HG03342 (cell line): Measurements from ENCODE around the gene FAM25A.
"Not testable (repeated sequence)": the region's sequence is repeated elsewhere in the genome, so short reads cannot be mapped to it uniquely, and the experiment has no call there.

Experiments
- ATAC-seq: cut with Tn5 transposase; IDR thresholded peaks from one replicate; pipeline ENCODE4 v1.9.1; 2021; ENCODE audit warnings: mild to moderate bottlenecking, moderate library complexity; ENCODE audit not compliant: unreplicated experiment

FAM25A gene

GRCh38 chr10:87020056-87020455, at the start of gene FAM25A:
Gene FAM25A (plus strand): TSS chr10:87020294. CDS start chr10:87020325, 31 bp downstream.
- ATAC-seq, result not testable (repeated sequence)

DNA sequence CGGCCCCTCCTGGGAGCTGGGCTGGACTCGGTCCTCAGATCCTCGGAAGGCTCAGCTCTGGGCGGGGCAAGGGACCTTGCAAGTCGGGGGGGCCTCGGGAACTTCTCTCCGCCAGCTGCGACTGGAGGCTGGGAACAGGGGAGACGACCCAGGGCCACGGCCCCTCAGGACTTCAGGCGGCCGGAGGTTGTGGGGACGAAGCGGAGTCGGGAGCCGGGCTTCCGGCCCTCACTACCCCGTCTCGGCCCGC, 49.2 kb upstream of the FAM25A start:
- no peak for ATAC-seq

DNA sequence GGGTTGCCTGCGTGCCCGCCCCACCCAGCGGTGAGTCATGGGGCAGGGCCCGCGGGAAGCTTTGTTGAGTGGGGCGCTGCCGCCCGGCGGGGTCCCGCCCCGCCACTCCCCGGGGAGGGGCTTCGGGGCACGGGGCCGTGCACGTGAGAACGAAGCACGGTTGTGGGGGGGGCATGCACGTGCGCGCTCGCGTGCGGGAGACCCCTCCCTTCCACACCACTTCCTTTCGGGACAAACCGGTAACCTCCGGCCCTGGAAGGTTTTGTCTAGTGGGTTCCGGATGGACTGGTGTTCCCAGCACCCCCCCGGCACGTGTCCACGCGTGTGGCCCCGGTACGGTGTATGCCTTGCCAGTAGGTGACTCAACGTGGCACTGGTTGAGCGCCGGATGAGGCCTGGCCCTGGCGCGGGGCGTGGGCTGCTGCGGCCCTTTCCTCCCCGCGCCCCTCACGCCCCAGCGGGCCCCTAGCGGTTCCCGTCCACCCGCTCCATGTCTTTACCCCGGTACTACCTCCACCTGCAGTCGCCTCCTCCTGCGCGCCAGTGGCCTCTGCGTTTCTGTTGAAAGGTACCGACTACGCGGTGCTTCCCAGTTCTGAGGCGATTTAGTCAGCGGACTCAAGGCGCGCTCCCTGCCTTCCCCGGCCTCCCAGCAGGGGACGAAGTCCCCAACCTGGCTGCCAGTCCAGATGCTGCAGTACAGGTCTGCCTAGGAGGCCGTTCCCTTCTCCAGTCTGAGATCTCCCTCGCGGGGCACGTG, 48.7 kb upstream of the FAM25A start:
- peak; percentile 67 for ATAC-seq

- no peak for ATAC-seq
Measured at GRCh38 chr10:86972613-86973380, 47.3 kb upstream of the FAM25A start.

DNA sequence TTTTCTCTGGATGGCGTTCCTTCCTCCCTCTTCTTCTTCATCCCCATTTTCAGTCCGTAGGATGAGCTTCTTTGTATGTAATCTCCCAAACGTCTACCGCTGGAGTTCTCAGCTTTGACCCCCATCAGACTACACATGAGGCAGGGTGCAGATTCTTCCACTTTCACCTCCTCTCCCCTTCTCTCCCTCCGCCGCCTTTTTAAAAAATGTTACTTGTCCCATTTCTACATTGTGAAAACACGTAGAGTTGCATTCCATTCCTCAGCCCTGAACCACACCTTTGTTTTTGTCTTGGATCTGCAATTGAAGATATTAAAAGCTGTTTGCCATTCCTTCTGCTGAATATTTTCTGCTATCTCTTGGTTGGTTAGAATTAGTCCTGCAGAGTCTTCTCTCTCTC, 45.6 kb upstream of the FAM25A start:
- ATAC-seq, result no peak

- ATAC-seq, result no peak
Measured at GRCh38 chr10:86976362-86977056, 43.6 kb upstream of the FAM25A start.

DNA sequence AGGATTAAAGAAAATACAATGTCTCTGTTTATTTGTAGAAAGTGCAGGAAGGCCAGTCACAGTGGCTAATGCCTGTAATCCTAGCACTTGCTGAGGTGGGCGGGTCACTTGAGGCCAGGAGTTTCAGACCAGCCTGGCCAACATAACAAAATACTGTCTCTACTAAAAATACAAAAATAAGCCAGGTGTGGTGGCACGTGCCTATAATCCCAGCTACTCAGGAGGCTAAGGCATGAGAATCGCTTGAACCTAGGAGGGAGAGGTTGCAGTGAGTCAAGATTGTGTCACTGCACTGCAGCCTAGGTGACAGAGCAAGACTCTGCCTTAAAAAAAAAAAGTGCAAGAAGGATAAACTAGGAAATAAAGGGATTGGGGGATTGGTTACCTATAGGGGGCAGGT, 41.6 kb upstream of the FAM25A start:
- ATAC-seq, result not testable (repeated sequence)

- ATAC-seq, result no peak
Measured at GRCh38 chr10:86979296-86979818, 40.7 kb upstream of the FAM25A start.

GRCh38 chr10:86979977-86980448, 40.1 kb upstream of the FAM25A start:
- no peak for ATAC-seq

- not testable (repeated sequence) for ATAC-seq
Measured at GRCh38 chr10:86981020-86981419, 39.1 kb upstream of the FAM25A start.

- ATAC-seq, result no peak
Measured at GRCh38 chr10:86981716-86982115, 38.4 kb upstream of the FAM25A start.

DNA sequence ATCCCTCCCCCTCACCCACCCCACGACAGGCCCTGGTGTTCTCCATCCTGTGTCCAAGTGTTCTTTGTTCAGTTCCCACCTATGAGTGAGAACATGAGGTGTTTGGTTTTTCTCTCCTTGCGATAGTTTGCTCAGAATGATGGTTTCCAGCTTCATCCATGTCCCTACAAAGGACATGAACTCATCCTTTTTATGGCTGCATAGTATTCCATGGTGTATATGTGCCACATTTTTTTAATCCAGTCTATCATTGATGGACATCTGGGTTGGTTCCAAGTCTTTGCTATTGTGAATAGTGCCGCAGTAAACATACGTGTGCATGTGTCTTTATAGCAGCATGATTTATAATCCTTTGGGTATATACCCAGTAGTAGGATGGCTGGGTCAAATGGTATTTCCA, 35.6 kb upstream of the FAM25A start:
- not testable (repeated sequence) for ATAC-seq

DNA sequence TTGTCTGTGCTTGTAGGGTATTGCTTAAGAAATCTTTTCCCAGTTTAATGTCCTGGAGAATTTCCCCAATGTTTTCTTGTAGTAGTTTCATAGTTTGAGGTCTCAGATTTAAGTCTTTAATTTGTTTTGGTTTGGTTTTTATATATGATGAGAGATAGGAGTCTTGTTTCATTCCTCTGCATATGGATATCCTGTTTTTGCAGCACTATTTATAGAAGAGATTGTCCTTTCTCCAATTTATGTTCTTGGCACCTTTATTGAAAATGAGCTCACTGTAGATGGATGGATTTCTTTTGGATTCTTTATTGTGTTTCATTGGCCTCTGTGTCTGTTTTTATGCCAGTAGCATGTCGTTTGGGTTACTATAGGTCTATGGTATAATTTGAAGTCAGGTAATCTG, 31.6 kb upstream of the FAM25A start:
- ATAC-seq, result no peak

DNA sequence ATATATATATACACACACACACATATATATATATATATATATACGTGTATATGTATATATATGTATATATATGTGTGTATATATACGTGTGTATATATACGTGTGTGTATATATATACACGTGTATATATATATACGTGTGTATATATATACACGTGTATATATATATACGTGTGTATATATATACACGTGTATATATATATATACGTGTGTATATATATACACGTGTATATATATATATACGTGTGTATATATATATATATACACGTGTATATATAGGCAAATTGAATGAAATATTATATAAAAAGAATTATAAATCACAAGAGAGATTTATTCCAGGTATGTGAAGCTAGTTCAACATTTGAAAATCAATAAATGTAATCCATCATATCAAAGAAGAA, 28.7 kb upstream of the FAM25A start:
- ATAC-seq, result not testable (repeated sequence)

DNA sequence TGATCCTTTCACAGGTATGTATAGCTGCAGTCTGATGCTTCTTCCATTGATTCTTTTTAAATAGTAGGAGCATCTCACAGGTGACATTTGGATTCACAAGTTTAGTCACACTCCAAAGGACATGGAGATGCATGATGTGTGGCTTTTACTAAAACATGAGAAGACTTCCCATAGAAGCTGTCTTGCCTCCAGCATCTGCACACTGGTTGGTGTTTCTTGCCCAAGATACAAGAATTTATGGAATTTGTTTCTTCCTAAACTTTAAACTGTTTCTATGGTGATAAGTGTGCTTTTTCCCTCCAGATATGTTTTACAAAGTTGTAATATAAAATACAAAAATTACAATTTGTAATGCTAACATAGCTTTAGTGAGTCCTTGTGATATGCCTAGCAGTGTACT, 27.6 kb upstream of the FAM25A start:
- no peak for ATAC-seq

DNA sequence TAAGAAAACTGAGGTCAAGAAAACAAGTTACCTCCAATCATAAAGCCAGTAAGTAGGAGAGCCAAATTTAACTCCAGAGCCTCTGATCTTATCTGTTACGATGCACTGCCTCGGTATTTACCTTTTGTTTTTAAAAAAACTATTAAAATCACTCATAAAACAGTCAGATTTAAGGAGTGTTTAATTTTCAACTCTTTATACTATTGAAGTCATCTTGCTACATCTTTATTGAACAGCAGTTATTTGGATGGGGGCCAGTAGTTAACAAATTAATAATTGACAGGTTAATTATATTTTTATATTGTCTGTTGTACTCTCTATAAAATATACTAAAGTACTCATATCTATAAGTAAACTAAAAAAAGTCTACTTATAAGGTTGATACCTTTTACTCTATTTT, 27.2 kb upstream of the FAM25A start:
- ATAC-seq, result no peak

DNA sequence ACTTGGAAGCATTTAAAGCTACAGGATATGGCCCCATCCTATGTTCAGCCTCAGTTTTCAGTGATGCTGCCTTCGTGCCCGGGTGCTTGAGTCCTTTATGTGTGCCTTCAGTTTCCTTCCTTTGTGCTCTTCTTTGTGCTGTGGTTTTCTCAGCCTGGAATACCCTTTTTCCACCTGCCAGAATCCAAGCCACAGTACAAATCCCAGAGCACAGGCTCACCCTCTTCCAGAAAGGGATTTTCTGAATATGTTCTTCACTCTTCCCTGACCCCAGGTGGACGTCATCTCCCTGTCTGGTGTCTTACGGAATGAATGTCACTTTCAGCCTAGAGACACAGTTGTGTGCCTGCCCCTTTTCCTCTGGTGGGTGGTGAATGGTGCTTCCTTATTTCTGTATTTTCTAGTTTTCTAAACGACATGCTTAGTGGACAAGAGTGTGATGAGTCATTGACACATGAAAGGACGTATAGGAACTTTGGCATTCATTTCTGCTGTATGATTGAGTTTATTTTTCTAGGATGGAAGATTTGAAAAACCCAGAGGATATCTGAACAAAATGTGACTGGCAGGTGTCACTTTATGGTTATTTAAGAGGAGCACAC, 20.2 kb upstream of the FAM25A start:
- not testable (repeated sequence) for ATAC-seq

- no peak for ATAC-seq
Measured at GRCh38 chr10:87000491-87000890, 19.6 kb upstream of the FAM25A start.

GRCh38 chr10:87007124-87007523, 13.0 kb upstream of the FAM25A start:
- ATAC-seq, result not testable (repeated sequence)

GRCh38 chr10:87007674-87008073, 12.4 kb upstream of the FAM25A start:
- ATAC-seq, result not testable (repeated sequence)

- ATAC-seq, result not testable (repeated sequence)
Measured at GRCh38 chr10:87008303-87008702, 11.8 kb upstream of the FAM25A start.
